OCI-LY1 (cell line): ENCODE data around the gene GOLGB1.

Experiments
- EZH2 ChIP-seq: fragments of 200-600 bp; sonication (generic), shearing (Covaris generic); IDR thresholded peaks from 2 replicates; pipeline ENCODE4 v1.8.0; 2017; ENCODE audit warnings: borderline replicate concordance, mixed run types, mild to moderate bottlenecking, antibody characterized with exemption, low read length, moderate library complexity, mixed read lengths
- TF ChIP-seq, protein P1 (sequence below): fragments of 200-600 bp; sonication (generic), shearing (Covaris generic); IDR thresholded peaks from 2 replicates; pipeline ENCODE4 v1.5.1; 2017; ENCODE audit warnings: mild to moderate bottlenecking, antibody characterized with exemption, low read length, moderate library complexity, mixed read lengths

DNA sequence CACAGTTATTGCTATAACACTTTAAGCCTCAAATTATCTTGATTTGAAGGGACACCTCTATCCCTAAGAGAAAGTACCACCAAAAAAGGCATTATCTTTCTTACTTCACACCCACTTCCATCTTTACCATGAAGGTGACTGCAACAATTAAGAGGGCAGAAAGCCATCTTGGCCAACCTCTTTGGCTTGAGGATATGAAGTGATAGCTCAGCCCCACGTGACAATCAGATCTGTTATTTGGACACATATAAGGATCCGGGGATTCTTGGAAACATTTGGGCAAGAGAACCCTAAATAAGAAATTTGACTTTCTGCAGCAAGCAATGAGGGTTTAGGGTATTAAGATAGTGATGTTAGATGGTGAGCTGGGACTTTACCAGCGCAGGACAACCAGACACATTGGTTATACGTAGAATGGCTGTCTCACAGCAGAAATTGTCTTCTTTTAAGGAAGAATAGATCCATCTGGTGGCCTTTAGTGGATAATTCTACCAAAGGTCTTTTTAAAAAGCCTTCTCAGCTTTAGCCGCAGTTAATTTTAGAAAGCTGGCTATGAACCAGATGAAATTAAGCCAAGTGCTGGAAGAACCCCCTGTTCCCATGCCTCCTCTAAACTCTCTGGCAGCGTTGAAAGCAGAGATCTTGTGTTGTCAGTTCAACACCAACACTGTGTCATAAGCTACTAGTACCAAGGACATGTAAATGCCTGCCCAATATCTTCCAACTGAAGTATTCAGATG, 101.2 kb downstream of the GOLGB1 start:
- TF ChIP-seq, protein P1, sequence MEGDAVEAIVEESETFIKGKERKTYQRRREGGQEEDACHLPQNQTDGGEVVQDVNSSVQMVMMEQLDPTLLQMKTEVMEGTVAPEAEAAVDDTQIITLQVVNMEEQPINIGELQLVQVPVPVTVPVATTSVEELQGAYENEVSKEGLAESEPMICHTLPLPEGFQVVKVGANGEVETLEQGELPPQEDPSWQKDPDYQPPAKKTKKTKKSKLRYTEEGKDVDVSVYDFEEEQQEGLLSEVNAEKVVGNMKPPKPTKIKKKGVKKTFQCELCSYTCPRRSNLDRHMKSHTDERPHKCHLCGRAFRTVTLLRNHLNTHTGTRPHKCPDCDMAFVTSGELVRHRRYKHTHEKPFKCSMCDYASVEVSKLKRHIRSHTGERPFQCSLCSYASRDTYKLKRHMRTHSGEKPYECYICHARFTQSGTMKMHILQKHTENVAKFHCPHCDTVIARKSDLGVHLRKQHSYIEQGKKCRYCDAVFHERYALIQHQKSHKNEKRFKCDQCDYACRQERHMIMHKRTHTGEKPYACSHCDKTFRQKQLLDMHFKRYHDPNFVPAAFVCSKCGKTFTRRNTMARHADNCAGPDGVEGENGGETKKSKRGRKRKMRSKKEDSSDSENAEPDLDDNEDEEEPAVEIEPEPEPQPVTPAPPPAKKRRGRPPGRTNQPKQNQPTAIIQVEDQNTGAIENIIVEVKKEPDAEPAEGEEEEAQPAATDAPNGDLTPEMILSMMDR = no peak
- TF ChIP-seq EZH2 = no peak
